OCI-LY3 (cell line): ENCODE measurements around the gene MLPH.

Source experiments
- H2AFZ ChIP-seq: fragments of 200-600, 300-600 bp; shearing (Covaris generic); 2 replicates; pipeline ENCODE4 v1.6.0; 2014; ENCODE audit warnings: antibody characterized with exemption, low read depth, low read length
- H3K27ac ChIP-seq: fragments of 200-600, 300-600 bp; sonication (generic); 2 replicates; pipeline ENCODE4 v1.5.1; 2014; ENCODE audit warnings: mild to moderate bottlenecking, low read length, moderate library complexity, mixed read lengths
- H3K27me3 ChIP-seq: fragments of 200-600, 300-600 bp; sonication (generic); 2 replicates; pipeline ENCODE4 v1.6.1; 2014; ENCODE audit warnings: low read depth, low read length, mixed read lengths
- H3K36me3 ChIP-seq: fragments of 200-600, 300-600 bp; sonication (generic); replicated peaks from 2 replicates; pipeline ENCODE3; 2014; ENCODE audit warnings: low read depth, low read length, mixed read lengths
- H3K4me1 ChIP-seq: fragments of 300-600, 200-600 bp; sonication (generic); 2 replicates; pipeline ENCODE4 v1.6.1; 2014; ENCODE audit warnings: low read length, mixed read lengths
- H3K4me2 ChIP-seq: fragments of 200-600, 300-600 bp; sonication (generic); 2 replicates; pipeline ENCODE4 v1.6.1; 2014; ENCODE audit warnings: low read length, mixed read lengths
- H3K4me3 ChIP-seq: fragments of 300-600, 200-600 bp; sonication (generic); 2 replicates; pipeline ENCODE4 v1.5.1; 2014; ENCODE audit warnings: antibody characterized with exemption, mild to moderate bottlenecking, low read length, moderate library complexity
- H3K79me2 ChIP-seq: fragments of 300-600, 200-600 bp; shearing (Covaris generic); 2 replicates; pipeline ENCODE4 v1.6.1; 2014; ENCODE audit warnings: mild to moderate bottlenecking, low read length, mixed read lengths
- H3K9ac ChIP-seq: fragments of 300-600, 200-600 bp; shearing (Covaris generic); 2 replicates; pipeline ENCODE4 v1.6.0; 2014; ENCODE audit warnings: mild to moderate bottlenecking, low read length, moderate library complexity
- H3K9me3 ChIP-seq: fragments of 200-600, 300-600 bp; shearing (Covaris generic); 2 replicates; pipeline ENCODE4 v1.6.1; 2014; ENCODE audit warnings: low read length, mixed read lengths; ENCODE audit not compliant: insufficient read depth
- H4K20me1 ChIP-seq: fragments of 200-600, 300-600 bp; sonication (generic); 2 replicates; pipeline ENCODE4 v1.6.1; 2016; ENCODE audit warnings: low read length, mixed read lengths; ENCODE audit not compliant: insufficient read depth
- EZH2phosphoT487 ChIP-seq: fragments of 200-600 bp; shearing (Covaris generic); IDR thresholded peaks from 2 replicates; pipeline ENCODE4 v1.6.1; 2018; ENCODE audit warnings: antibody characterized with exemption, mixed run types, low read depth
- TF ChIP-seq, protein P1 (sequence below): fragments of 200-600, 300-600 bp; sonication (generic); IDR thresholded peaks from 2 replicates; pipeline ENCODE4 v1.5.1; 2014; ENCODE audit warnings: antibody characterized with exemption, low read length, low read depth

The MLPH gene

DNA sequence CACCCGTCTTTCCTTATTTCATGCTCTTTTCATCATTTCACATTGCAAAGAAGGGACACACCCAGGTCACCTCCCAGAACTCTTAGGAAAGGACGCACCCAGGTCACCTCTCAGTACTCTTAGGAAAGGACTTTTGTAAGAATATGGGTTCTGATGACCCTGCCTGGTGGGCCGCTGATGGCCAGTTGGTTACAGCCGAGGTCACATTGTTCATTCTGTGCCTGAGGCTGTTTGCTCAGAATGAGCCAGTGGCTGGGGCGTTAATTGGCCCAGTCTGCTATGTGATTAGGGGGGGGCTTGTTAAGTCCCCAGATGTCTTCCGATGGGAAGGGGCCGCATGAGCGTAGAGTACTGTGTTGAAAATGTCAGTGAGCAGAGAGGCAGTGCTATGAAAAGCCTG is 9.4 kb downstream of the MLPH start:
- Histone ChIP-seq H4K20me1 (no peaks in the 10 kb centered on the region), H3K4me2 (no peak overlapping the region), H3K27me3 (no peaks in the 10 kb centered on the region), H3K9ac (no peak overlapping the region), H3K27ac (no peak overlapping the region), H3K36me3 (no peaks in the 10 kb centered on the region), H2AFZ (no peak overlapping the region), H3K4me3 (no peak overlapping the region), H3K4me1 (no peaks in the 10 kb centered on the region), H3K79me2 (no peaks in the 10 kb centered on the region), H3K9me3 (peaks cover 7% of the 10 kb centered on the region; the same call in 1 of the 2 replicates)
- TF ChIP-seq EZH2phosphoT487 = no peak
- TF ChIP-seq, protein P1, sequence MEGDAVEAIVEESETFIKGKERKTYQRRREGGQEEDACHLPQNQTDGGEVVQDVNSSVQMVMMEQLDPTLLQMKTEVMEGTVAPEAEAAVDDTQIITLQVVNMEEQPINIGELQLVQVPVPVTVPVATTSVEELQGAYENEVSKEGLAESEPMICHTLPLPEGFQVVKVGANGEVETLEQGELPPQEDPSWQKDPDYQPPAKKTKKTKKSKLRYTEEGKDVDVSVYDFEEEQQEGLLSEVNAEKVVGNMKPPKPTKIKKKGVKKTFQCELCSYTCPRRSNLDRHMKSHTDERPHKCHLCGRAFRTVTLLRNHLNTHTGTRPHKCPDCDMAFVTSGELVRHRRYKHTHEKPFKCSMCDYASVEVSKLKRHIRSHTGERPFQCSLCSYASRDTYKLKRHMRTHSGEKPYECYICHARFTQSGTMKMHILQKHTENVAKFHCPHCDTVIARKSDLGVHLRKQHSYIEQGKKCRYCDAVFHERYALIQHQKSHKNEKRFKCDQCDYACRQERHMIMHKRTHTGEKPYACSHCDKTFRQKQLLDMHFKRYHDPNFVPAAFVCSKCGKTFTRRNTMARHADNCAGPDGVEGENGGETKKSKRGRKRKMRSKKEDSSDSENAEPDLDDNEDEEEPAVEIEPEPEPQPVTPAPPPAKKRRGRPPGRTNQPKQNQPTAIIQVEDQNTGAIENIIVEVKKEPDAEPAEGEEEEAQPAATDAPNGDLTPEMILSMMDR = no peak

DNA sequence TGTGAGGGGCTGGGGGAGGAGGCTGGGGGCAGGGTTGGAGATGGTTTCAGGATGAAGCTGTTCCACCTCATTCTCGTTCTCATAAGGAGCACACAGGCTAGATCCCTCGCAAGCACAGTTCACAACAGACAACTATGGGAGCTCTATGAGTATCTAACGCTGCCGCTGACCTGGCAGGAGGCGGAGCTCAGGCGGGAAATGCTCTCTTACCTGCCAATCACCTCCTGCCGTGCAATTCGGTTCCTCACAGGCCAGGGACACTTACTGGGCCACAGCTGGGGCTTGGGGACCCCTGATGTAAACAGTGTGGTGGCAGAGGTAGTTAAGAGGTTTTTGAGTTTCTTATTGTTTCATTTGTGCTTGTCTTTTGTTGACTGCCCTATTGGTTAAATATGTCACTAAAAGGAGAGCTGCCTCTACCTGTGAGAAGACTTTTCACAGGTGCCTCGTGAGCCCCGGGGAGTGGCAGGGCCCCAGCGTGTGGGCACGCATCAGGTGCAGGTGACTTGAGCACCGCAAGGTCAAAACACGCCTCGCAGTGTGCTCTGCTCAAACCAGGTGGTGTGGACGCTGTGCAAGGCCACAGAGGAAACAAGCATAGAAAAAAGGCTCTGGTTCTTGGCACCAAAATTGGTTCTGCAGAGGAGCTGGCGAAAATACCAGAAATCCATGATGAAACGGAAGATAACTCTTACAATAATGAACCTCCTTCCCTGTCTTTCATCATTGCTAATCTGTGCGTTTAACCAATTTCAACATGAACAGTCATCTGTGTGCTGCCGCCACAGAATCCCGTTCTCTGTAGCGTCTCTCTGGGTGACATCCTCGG is 10.2 kb downstream of the MLPH start:
- H3K9me3 ChIP-seq = no peaks in the 10 kb centered on the region
- no peaks in the 10 kb centered on the region for H4K20me1 ChIP-seq
- H3K27me3 ChIP-seq = no peaks in the 10 kb centered on the region
- no peaks in the 10 kb centered on the region for H3K4me1 ChIP-seq
- no peaks in the 10 kb centered on the region for H3K79me2 ChIP-seq
- TF ChIP-seq EZH2phosphoT487 = no peak
- TF ChIP-seq, protein P1 = no peak
- no peak overlapping the region for H3K27ac ChIP-seq
- no peak overlapping the region for H2AFZ ChIP-seq
- H3K9ac ChIP-seq = no peak overlapping the region
- H3K36me3 ChIP-seq = no peaks in the 10 kb centered on the region
- H3K4me2 ChIP-seq = no peak overlapping the region
- H3K4me3 ChIP-seq = no peak overlapping the region

DNA sequence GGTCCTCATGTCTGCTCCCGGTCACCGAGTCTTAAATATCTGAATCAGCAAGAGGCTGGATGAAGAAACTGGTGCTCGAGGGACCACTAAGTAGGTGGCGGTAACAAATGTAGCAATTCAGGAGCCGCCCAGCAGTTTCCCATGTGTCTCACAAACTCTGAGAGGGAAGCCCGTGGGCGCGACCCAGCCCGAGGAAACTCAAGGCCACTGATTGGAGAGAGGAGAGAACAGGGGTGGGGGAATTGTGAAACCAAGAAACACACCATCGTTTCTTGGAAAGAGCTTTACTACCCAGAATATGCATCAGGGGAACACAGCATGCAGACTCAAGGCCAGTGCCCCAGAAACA is 10.8 kb downstream of the MLPH start:
- Histone ChIP-seq H4K20me1 (no peaks in the 10 kb centered on the region), H3K9ac (no peak overlapping the region), H3K9me3 (no peaks in the 10 kb centered on the region), H3K4me3 (no peak overlapping the region), H3K4me2 (no peak overlapping the region), H3K4me1 (no peaks in the 10 kb centered on the region), H2AFZ (no peak overlapping the region), H3K79me2 (no peaks in the 10 kb centered on the region), H3K27me3 (no peaks in the 10 kb centered on the region), H3K27ac (no peak overlapping the region), H3K36me3 (no peaks in the 10 kb centered on the region)
- TF ChIP-seq, protein P1 = no peak
- no peak for TF ChIP-seq EZH2phosphoT487

DNA sequence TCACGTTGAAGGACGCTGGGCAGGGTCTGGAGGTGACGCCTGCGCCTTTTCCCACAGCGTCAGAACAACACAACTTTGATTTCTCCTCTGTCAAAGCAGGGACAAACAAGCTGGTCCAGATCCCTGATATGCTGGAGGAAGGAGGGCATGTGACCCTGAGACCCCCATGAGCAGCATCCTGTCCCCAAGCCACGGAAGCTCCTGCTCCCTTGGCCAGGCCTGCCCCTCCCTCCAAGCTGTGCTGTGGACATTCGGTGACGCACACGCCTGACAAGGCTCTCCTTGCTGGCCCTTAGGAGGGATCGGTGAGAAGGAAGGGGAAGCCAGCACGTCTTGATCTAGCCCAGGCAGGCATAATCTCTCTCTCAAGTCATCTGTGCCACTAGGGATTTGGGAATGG is 11.3 kb downstream of the MLPH start:
- H3K79me2 ChIP-seq = no peaks in the 10 kb centered on the region
- no peak for TF ChIP-seq EZH2phosphoT487
- TF ChIP-seq, protein P1 = no peak
- no peaks in the 10 kb centered on the region for H3K36me3 ChIP-seq
- H3K27me3 ChIP-seq = no peaks in the 10 kb centered on the region
- no peak overlapping the region for H2AFZ ChIP-seq
- H3K9me3 ChIP-seq = no peaks in the 10 kb centered on the region
- no peaks in the 10 kb centered on the region for H3K4me1 ChIP-seq
- no peak overlapping the region for H3K4me3 ChIP-seq
- H4K20me1 ChIP-seq = no peaks in the 10 kb centered on the region
- H3K9ac ChIP-seq = no peak overlapping the region
- no peak overlapping the region for H3K27ac ChIP-seq
- H3K4me2 ChIP-seq = no peak overlapping the region
